Measurements from ENCODE around the gene ELP4.

Gene ELP4

GRCh38 chr11:31807799-31808667, 298.5 kb downstream of the ELP4 start:
- H3K4me3 ChIP-seq (ENCODE audit: control insufficient read depth in 1 of 7, extremely low read depth in 1 of 7, insufficient read depth in 4 of 7, low read depth in 2 of 7, low read length in 6 of 7) = no peak overlapping the region
- H3K36me3 ChIP-seq (ENCODE audit: control insufficient read depth in 4 of 4, insufficient read depth in 4 of 4, low read length in 3 of 4) = no peaks in the 10 kb centered on the region
- peaks cover 0 to 7% (median 0%) of the 10 kb centered on the region in 5 experiments for H3K9me3 ChIP-seq (ENCODE audit: control extremely low read depth in 1 of 5, control insufficient read depth in 4 of 5, insufficient read depth in 2 of 5, low read depth in 1 of 5, low read length in 4 of 5)
- POLR2A ChIA-PET = interaction anchor here (0.6 kb wide), 2 partner anchors 14 to 119 kb away, joined by 3 to 11 read pairs; no protein-coding TSS in a partner anchor
- H3K27ac ChIP-seq (ENCODE audit: insufficient read depth in 1 of 2, low read depth in 1 of 2, low read length in 2 of 2, poor library complexity in 1 of 2, severe bottlenecking in 2 of 2) = no peak overlapping the region
- H3K4me1 ChIP-seq (ENCODE audit: control extremely low read depth in 1 of 4, control insufficient read depth in 4 of 4, insufficient read depth in 4 of 4, low read length in 3 of 4) = peaks cover 5 to 61% (median 47%) of the 10 kb centered on the region in 4 experiments
- H3K27me3 ChIP-seq (replicated peaks in 2 of 5; ENCODE audit: control insufficient read depth in 4 of 5, insufficient read depth in 5 of 5, low read length in 4 of 5) = peaks cover 22 to 100% (median 82%) of the 10 kb centered on the region in 5 experiments
- CTCF ChIA-PET = interaction anchor here (1.1 to 4.1 kb wide), 6 partner anchors 7 to 15 kb away, joined by 4 to 19 read pairs (median 7); no protein-coding TSS in a partner anchor
- DNase-seq = peak in 1 of 3 donors; percentile 3
- 0% methylated on average over 1 of the region's 9 CpGs for WGBS (ENCODE audit: insufficient coverage)

DNA sequence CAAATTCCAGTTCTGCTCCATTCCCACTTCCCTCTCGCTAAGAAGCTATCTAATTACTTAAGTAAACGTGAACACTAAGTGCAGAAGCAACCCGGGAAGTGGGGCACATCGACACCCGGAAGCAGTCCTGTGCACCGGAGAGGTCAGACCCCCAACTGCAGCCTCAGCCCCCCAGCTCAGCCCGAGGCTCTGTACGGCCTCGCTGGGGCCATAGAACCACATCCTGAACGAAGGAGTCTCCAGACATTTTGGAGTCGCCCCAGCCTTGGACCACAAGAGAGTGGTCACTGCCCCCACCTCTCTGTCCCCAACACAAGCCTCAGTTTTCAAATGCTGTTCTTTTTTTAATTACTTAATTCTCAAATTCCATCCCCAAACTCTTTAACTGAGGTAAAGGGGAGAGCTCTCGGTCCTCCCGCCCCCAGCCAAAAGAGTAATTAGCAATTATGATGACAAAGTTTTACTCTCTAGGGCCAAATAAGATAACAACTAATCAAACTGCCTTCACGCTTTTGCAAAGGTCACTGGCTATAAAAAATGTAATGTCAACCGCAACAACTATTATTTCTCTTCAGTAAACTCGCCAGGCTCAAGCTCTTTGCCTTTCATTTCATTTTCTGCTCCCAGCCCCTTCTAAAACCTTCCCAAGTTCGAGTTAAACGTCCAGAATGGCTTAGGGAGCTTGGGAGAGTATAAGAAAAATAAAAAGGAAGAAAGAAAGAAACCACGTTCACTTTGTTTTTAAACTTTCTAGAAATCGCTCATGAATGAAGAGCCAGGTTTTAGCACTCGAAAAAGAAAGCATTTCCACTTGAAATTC, 299.4 kb downstream of the ELP4 start:
- no peak overlapping the region for H3K4me3 ChIP-seq (ENCODE audit: control insufficient read depth in 1 of 7, extremely low read depth in 1 of 7, insufficient read depth in 4 of 7, low read depth in 2 of 7, low read length in 6 of 7)
- H3K9me3 ChIP-seq (ENCODE audit: control extremely low read depth in 1 of 5, control insufficient read depth in 4 of 5, insufficient read depth in 2 of 5, low read depth in 1 of 5, low read length in 4 of 5) = peaks cover 0 to 7% (median 0%) of the 10 kb centered on the region in 5 experiments
- peaks cover 19 to 100% (median 78%) of the 10 kb centered on the region in 5 experiments for H3K27me3 ChIP-seq (replicated peaks in 2 of 5; ENCODE audit: control insufficient read depth in 4 of 5, insufficient read depth in 5 of 5, low read length in 4 of 5)
- H3K36me3 ChIP-seq (ENCODE audit: control insufficient read depth in 4 of 4, insufficient read depth in 4 of 4, low read length in 3 of 4) = no peaks in the 10 kb centered on the region
- WGBS (ENCODE audit: insufficient coverage) = 4% methylated on average over 8 of the region's 21 CpGs
- H3K27ac ChIP-seq (ENCODE audit: insufficient read depth in 1 of 2, low read depth in 1 of 2, low read length in 2 of 2, poor library complexity in 1 of 2, severe bottlenecking in 2 of 2) = no peak overlapping the region
- peaks cover 5 to 62% (median 50%) of the 10 kb centered on the region in 4 experiments for H3K4me1 ChIP-seq (ENCODE audit: control extremely low read depth in 1 of 4, control insufficient read depth in 4 of 4, insufficient read depth in 4 of 4, low read length in 3 of 4)
- ChIA-PET CTCF (interaction anchor here (1.1 to 4.1 kb wide), 5 partner anchors 8 to 14 kb away, joined by 4 to 19 read pairs (median 7); no protein-coding TSS in a partner anchor), POLR2A (no interaction called here)
- DNase-seq = peak in 1 of 3 donors; percentile 3

- Histone ChIP-seq H3K27ac (ENCODE audit: insufficient read depth in 1 of 2, low read depth in 1 of 2, low read length in 2 of 2, poor library complexity in 1 of 2, severe bottlenecking in 2 of 2) (no peak overlapping the region), H3K36me3 (ENCODE audit: control insufficient read depth in 4 of 4, insufficient read depth in 4 of 4, low read length in 3 of 4) (no peaks in the 10 kb centered on the region), H3K27me3 (replicated peaks in 2 of 5; ENCODE audit: control insufficient read depth in 4 of 5, insufficient read depth in 5 of 5, low read length in 4 of 5) (peaks cover 19 to 100% (median 77%) of the 10 kb centered on the region in 5 experiments), H3K4me3 (ENCODE audit: control insufficient read depth in 1 of 7, extremely low read depth in 1 of 7, insufficient read depth in 4 of 7, low read depth in 2 of 7, low read length in 6 of 7) (peak overlapping the region in 2 of 7 experiments; percentile 19 to 25), H3K9me3 (ENCODE audit: control extremely low read depth in 1 of 5, control insufficient read depth in 4 of 5, insufficient read depth in 2 of 5, low read depth in 1 of 5, low read length in 4 of 5) (peaks cover 0 to 7% (median 0%) of the 10 kb centered on the region in 5 experiments), H3K4me1 (ENCODE audit: control extremely low read depth in 1 of 4, control insufficient read depth in 4 of 4, insufficient read depth in 4 of 4, low read length in 3 of 4) (peaks cover 5 to 60% (median 46%) of the 10 kb centered on the region in 4 experiments)
- 18% methylated on average over 3 of the region's 6 CpGs for WGBS (ENCODE audit: insufficient coverage)
- CTCF ChIA-PET = interaction anchor here (1.1 to 4.1 kb wide), 4 partner anchors 9 to 14 kb away, joined by 4 to 19 read pairs (median 10); no protein-coding TSS in a partner anchor
- DNase-seq = peak in 2 of 3 donors; percentile 19 to 22
- POLR2A ChIA-PET = no interaction called here
Measured at GRCh38 chr11:31809541-31809856, 299.9 kb downstream of the ELP4 start.

DNA sequence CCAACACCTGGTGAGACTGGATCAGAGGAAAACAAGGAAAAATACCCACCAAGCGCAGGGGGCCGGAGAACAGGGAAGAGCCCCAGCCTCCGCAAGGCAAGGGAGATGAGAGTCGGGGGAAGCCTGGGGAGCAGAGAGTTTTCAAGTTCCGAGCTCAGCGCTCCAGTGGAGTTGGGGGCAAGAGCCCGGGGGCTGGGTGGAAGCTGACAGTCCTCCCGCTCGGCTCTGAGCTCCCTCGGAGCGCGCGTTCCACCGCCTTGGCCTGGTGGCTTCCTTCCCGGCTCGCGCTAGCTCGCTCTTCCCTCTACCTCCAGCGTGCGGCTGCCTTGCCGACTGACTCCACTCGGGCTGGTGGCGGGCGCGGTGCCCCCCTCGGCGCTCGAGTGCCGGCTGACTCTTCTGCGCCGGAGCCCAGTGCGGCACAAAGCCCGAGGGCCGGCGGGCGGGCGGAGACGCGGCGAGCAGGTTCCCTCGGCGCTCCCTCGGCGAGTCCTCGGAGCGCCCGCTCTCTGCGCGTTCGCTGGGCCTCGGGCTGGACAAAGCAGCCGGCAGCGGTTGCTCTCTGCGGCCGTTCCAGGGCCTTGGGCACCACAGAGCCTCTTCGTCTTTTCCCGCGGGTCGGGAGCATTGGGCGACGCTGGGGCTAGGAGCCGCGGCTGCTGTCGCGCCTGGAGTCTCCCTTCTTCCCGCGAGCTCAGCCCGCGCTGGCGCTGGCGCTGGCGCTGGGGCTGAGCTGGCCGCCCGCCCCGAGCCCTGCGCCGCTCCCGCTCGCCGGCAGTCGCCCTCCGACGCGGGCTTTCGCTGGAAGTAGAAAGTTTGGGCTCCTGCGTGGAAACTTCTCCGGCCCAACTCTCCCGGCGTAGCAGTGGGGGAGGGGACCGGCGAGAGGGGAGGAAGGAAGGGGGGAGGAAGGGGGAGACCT, 300.6 kb downstream of the ELP4 start:
- Histone ChIP-seq H3K4me1 (ENCODE audit: control extremely low read depth in 1 of 4, control insufficient read depth in 4 of 4, insufficient read depth in 4 of 4, low read length in 3 of 4) (peaks cover 5 to 55% (median 40%) of the 10 kb centered on the region in 4 experiments), H3K27me3 (replicated peaks in 2 of 5; ENCODE audit: control insufficient read depth in 4 of 5, insufficient read depth in 5 of 5, low read length in 4 of 5) (peaks cover 19 to 100% (median 77%) of the 10 kb centered on the region in 5 experiments), H3K9me3 (ENCODE audit: control extremely low read depth in 1 of 5, control insufficient read depth in 4 of 5, insufficient read depth in 2 of 5, low read depth in 1 of 5, low read length in 4 of 5) (peaks cover 0 to 7% (median 0%) of the 10 kb centered on the region in 5 experiments), H3K4me3 (ENCODE audit: control insufficient read depth in 1 of 7, extremely low read depth in 1 of 7, insufficient read depth in 4 of 7, low read depth in 2 of 7, low read length in 6 of 7) (peak overlapping the region in 4 of 7 experiments; percentile 8 to 62 (median 22)), H3K36me3 (ENCODE audit: control insufficient read depth in 4 of 4, insufficient read depth in 4 of 4, low read length in 3 of 4) (no peaks in the 10 kb centered on the region), H3K27ac (ENCODE audit: insufficient read depth in 1 of 2, low read depth in 1 of 2, low read length in 2 of 2, poor library complexity in 1 of 2, severe bottlenecking in 2 of 2) (no peak overlapping the region)
- DNase-seq = peak in 2 of 3 donors; percentile 41 to 48
- 2% methylated on average over 46 of the region's 91 CpGs for WGBS (ENCODE audit: insufficient coverage)
- CTCF ChIA-PET = interaction anchor here (1.7 to 4.1 kb wide), 3 partner anchors 9 to 13 kb away, joined by 4 to 19 read pairs (median 14); no protein-coding TSS in a partner anchor
- POLR2A ChIA-PET = no interaction called here

DNA sequence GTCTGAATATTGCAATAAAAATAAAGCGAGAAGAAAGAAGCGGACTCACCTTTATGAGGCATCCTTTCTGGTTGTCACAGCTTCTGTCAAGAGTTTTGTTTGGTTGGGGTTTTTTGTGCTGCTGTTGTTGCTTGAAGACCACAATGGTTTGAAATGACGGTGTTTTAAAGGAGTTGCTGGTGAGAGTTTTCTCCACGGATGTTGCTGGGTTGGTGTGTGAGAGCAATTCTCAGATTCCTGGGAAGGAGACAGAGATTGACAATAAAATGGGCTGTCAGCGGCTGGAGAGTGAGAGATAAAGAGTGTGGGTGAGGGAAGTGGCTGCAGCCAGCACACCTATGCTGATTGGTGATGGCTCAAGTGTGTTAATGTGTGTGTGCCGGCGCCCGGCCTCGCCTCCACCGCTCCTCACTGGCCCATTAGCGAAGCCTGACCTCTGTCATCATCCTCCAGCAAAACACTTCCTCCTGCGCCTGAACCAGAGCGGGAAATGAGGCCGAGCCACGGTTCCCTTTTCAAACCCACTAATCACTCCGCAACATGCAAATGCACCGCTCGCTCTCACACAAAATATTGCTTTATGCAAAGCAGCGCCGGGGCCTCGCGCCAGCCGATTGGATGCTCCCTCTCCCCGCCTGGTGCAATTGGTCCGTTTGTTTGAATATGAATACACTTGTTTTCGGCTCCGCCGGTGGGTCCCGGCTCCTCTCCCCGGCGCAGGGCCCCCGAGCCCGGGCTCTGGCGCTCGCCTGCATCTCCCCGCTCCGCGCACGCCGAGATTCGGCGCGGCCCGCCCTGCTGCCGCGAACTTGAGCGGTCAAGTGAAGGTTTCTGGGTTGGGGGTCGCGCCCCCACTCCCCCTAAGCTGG, 301.4 kb downstream of the ELP4 start, which contains the start of gene PAX6:
PAX6 (minus strand) TSS at position 544 of the 869 bp plus-strand sequence. CDS start 4,911 bp downstream, outside the sequence.
- Histone ChIP-seq H3K4me3 (ENCODE audit: control insufficient read depth in 1 of 7, extremely low read depth in 1 of 7, insufficient read depth in 4 of 7, low read depth in 2 of 7, low read length in 6 of 7) (peak within 1 kb of the TSS in 5 of 7 experiments; percentile 14 to 62 (median 26)), H3K27me3 (replicated peaks in 2 of 5; ENCODE audit: control insufficient read depth in 4 of 5, insufficient read depth in 5 of 5, low read length in 4 of 5) (peaks cover 19 to 100% (median 76%) of the 10 kb centered on the region in 5 experiments), H3K27ac (ENCODE audit: insufficient read depth in 1 of 2, low read depth in 1 of 2, low read length in 2 of 2, poor library complexity in 1 of 2, severe bottlenecking in 2 of 2) (no peak within 1 kb of the TSS), H3K4me1 (ENCODE audit: control extremely low read depth in 1 of 4, control insufficient read depth in 4 of 4, insufficient read depth in 4 of 4, low read length in 3 of 4) (peaks cover 5 to 58% (median 40%) of the 10 kb centered on the region in 4 experiments), H3K9me3 (ENCODE audit: control extremely low read depth in 1 of 5, control insufficient read depth in 4 of 5, insufficient read depth in 2 of 5, low read depth in 1 of 5, low read length in 4 of 5) (peaks cover 0 to 7% (median 0%) of the 10 kb centered on the region in 5 experiments), H3K36me3 (ENCODE audit: control insufficient read depth in 4 of 4, insufficient read depth in 4 of 4, low read length in 3 of 4) (no peaks in the 10 kb centered on the region)
- ChIA-PET CTCF (interaction anchor here (3.5 to 4.1 kb wide), 2 partner anchors 9 to 12 kb away, joined by 14 to 19 read pairs; no protein-coding TSS in a partner anchor), POLR2A (no interaction called here)
- 0% methylated on average over 38 of the region's 49 CpGs for WGBS (ENCODE audit: insufficient coverage)
- DNase-seq = peak; percentile 91 to 95 (median 94)
